ENCODE measurements around the gene CRYM.

The CRYM gene

DNA sequence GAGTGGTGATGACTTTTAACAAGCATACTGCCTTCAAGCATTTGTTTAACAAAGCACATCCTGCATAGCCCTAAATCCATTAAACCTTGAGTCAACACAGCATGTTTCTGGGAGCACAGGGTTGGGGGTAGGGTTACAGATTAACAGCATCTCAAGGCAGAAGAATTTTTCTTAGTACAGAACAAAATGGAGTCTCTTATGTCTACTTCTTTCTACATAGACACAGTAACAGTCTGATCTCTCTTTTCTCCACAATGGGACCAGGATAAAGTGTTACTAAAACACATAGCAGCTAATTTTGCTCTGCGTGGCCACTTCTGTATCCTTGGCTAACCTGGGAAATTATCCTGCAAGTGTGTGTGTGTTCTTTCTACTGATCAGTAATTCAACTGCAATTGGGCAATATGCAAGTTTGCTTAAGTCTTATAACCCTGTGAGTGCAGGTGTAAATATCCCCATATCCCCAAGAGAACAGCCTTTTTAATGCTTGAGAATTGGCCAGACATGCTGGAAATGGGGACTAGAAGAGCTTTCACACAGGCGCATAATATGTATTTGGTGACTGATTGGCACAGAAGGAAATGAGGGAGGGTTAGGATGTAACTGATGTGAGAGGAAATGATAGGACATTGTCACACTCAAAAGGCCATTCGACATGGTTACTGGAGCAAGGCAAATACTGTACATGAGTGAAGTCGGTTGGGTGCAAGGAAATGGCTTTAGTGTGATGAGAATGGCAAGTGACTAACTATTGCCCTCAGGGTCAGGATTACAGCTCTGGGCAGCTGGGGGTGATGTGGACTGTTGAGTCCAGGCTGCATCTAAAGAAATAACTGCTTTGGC lies 55.4 kb downstream of the CRYM start:
- H3K27ac ChIP-seq, result peak overlapping the region; percentile 91
- TF ChIP-seq, protein P1, sequence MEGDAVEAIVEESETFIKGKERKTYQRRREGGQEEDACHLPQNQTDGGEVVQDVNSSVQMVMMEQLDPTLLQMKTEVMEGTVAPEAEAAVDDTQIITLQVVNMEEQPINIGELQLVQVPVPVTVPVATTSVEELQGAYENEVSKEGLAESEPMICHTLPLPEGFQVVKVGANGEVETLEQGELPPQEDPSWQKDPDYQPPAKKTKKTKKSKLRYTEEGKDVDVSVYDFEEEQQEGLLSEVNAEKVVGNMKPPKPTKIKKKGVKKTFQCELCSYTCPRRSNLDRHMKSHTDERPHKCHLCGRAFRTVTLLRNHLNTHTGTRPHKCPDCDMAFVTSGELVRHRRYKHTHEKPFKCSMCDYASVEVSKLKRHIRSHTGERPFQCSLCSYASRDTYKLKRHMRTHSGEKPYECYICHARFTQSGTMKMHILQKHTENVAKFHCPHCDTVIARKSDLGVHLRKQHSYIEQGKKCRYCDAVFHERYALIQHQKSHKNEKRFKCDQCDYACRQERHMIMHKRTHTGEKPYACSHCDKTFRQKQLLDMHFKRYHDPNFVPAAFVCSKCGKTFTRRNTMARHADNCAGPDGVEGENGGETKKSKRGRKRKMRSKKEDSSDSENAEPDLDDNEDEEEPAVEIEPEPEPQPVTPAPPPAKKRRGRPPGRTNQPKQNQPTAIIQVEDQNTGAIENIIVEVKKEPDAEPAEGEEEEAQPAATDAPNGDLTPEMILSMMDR (conservative IDR thresholded peaks at IDR 0.05), result no peak

DNA sequence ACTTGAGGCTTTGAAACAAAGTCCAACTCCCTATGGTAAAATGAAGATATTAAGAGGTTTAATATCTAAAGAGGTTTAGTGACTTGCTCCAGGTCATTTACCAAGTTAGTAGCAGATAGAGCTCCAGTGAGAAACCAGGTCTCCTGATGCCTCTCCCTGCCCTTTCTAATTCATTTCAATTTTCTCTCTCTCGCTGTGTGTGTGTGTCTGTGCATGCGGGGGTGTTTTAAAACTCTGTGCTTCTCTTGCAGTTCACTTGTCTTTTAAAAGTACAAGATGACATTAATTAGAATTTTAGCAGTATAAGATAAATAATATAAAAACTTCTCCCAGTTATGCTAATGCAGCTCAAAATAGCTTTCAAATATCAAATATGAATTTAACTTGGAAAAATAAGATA lies 58.5 kb downstream of the CRYM start:
- TF ChIP-seq, protein P1 (conservative IDR thresholded peaks at IDR 0.05), result no peak
- no peak overlapping the region for H3K27ac ChIP-seq

DNA sequence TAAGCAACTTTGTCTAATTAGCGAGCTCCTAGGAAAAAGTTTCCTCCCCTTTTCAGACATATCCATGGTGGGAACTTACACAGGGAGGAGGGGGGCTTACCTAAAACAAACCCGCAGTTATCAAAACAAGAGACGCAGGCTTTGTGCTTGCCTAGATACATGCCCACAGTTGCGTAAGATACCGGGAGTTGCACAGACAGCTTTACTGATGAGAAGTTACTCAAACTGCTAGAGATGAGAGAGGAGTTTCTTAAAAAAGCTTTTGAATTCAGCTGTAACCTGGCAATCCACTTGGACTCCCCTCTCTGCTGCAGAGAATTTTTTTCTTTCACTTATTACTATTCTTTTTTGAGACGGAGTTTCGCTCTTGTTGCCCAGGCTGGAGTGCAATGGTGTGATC lies 59.9 kb downstream of the CRYM start:
- no peak overlapping the region for H3K27ac ChIP-seq
- TF ChIP-seq, protein P1 (conservative IDR thresholded peaks at IDR 0.05), result no peak

DNA sequence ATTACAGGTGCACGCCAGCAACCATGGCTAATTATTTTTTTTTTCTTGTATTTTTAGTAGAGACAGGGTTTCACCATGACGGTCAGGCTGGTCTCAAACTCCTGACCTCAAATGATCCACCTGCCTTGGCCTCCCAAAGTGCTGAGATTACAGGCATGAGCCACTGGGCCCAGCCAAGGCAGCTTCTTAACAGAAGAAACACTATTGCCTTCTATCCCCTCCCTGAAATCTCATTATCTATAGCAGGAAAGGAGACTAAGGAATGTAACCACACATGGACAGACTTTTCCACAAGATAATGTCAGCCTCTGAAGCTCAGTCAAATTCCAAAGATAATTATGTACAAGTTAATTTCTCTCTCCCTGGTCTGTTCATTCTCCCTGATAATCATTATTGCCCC lies 61.0 kb downstream of the CRYM start:
- TF ChIP-seq, protein P1 (conservative IDR thresholded peaks at IDR 0.05), result no peak
- no peak overlapping the region for H3K27ac ChIP-seq

DNA sequence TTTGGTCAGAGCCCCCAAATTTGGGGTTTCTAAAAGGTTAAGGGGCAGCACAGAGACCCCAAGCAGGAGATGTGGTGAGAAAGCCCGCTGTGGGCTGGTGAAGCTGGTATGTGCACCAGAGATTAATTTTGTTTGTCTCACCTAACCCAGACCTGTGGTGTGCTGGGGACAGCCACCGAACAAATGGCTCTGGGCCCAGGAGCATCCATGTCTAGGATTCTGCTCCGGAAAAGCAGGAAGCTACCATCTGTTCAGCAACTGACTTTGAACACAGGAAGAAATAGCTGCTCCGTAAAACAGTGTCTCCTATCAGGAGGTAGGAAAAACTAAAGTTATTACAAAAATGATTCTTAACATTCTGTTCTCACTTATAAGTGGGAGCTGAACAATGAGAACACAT lies 64.0 kb downstream of the CRYM start:
- no peak overlapping the region for H3K27ac ChIP-seq
- TF ChIP-seq, protein P1 (conservative IDR thresholded peaks at IDR 0.05), result no peak

DNA sequence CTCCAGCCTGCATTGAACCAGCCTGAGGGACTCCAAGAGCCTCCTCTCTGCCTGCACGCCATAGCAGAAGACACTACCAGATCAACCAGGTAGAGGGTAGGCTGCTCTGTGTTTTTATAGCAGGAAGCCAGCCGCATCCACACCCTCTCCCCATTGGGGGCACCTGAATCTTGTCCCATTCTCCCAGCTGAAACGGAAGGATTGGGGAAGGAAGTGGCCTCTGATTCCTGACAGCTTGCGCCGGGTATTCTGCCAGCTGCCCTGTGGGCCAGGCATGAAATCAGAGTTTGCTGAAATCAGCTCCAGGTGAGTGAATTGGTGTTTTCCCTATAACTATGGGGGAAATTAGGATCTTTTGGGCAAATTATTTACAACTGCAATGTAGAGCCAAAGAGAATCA lies 66.6 kb downstream of the CRYM start, which contains the start of gene ZP2:
TSS of gene ZP2 (minus strand) at position 89 of the 400 bp plus-strand sequence. CDS start at position 62, 27 bp downstream.
- H3K27ac ChIP-seq, result no peak within 1 kb of the TSS
- TF ChIP-seq, protein P1 (conservative IDR thresholded peaks at IDR 0.05), result no peak
